Endometrial microvascular endothelial cells (primary cell): ENCODE data around the gene MYH13. TPM values are rescaled to one million over a fixed set of nuclear protein-coding genes. Genes with fewer than 3 reads are reported as not detected.

ENCODE experiments used
- in situ Hi-C: cut with HindIII; loops from 2 replicates; pipeline ENCODE4 v1.10.0; 2017; ENCODE audit warnings: low sequenced_read_pairs, low pct_unique_long_range_greater_than_20kb; ENCODE audit errors: inconsistent ontology term
- total RNA-seq: library from RNA; depleted of rRNA; stranded (reverse); fragments of >200 nt; gene quantifications from one replicate; pipeline ENCODE4 v1.2.3, GENCODE V29; 2015; ENCODE audit errors: inconsistent ontology term

MYH13 gene
- total RNA-seq, 1 donor from 2014 or later: not detected

- in situ Hi-C loops: no loop called here
Observed at GRCh38 chr17:10268005-10268404, 104.8 kb downstream of the MYH13 start.

GRCh38 chr17:10266296-10266876, 106.4 kb downstream of the MYH13 start:
- in situ Hi-C loops: no loop called here

GRCh38 chr17:10265100-10265810, 107.6 kb downstream of the MYH13 start:
- in situ Hi-C loops: no loop called here

GRCh38 chr17:10264051-10264450, 108.8 kb downstream of the MYH13 start:
- in situ Hi-C loops: no loop called here

- in situ Hi-C loops: no loop called here
Observed at GRCh38 chr17:10262451-10262850, 110.4 kb downstream of the MYH13 start.

- in situ Hi-C loops: no loop called here
Observed at GRCh38 chr17:10261098-10261497, 111.7 kb downstream of the MYH13 start.

- in situ Hi-C loops: no loop called here
Observed at GRCh38 chr17:10251212-10251948, 121.4 kb downstream of the MYH13 start.

Other genes starting within 250 kb of the MYH13 start
- gene GAS7, start 174.4 kb downstream of the MYH13 start, total RNA-seq: not detected
- gene MYH8, start 48.9 kb upstream of the MYH13 start, total RNA-seq: not detected
- not detected for gene MYH4, start 96.6 kb upstream of the MYH13 start, total RNA-seq
- gene MYH1, start 145.5 kb upstream of the MYH13 start, total RNA-seq: not detected
- under 0.01 TPM for gene MYH2, start 176.7 kb upstream of the MYH13 start, total RNA-seq